ENCODE measurements around the gene CTPS2. TPM values are rescaled to one million over a fixed set of nuclear protein-coding genes. Genes with fewer than 3 reads are reported as not detected.

The CTPS2 gene
- polyA plus RNA-seq, 1 donor = 52.2 TPM

- no peak for DNase-seq
These were observed 145.9 kb downstream of the CTPS2 start for GRCh38 chrX:16566571-16566970.

- no peak for DNase-seq
These were observed 152.3 kb downstream of the CTPS2 start for GRCh38 chrX:16560173-16560572.

DNA sequence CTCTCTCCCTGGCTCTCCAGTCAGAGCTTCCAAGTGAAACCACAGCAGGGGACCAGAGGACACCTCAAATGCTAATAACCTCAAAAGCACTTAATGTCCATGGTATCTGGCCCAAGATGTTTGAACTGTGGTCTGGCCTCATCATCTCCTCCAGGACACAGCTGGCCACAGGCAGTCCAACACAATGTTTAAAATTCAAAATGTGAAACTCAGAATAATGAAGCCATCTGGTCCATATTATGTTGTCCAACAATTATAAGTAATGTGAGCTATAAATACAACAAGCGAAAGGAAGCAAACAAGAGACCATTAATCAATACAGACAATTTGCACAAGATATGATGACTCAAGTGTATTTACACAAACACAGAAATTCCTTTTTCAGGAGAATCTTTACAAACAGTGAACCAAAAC is 153.3 kb downstream of the CTPS2 start:
- DNase-seq = no peak

DNA sequence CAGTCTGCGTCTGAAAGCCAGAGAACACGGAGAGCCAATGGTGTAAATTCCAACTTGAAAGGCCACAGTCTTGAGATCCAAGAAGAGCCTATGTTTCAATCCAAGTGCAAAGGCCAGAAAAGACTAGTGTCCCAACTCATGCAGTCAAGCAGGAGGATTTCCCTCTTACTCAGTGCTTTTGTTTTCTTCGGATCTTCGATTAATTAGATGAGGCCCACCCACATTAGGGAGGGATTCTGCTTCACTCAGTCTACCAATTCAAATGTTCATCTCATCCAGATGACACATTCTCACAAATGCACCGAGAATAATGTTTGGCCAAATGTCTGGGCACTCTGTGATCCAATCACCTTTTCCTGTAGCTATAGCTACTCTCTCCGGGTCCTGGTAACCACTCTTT is 154.0 kb downstream of the CTPS2 start:
- DNase-seq = no peak

GRCh38 chrX:16552546-16552945 is 159.9 kb downstream of the CTPS2 start:
- no peak for DNase-seq

GRCh38 chrX:16547644-16548043 is 164.8 kb downstream of the CTPS2 start:
- DNase-seq = no peak

DNA sequence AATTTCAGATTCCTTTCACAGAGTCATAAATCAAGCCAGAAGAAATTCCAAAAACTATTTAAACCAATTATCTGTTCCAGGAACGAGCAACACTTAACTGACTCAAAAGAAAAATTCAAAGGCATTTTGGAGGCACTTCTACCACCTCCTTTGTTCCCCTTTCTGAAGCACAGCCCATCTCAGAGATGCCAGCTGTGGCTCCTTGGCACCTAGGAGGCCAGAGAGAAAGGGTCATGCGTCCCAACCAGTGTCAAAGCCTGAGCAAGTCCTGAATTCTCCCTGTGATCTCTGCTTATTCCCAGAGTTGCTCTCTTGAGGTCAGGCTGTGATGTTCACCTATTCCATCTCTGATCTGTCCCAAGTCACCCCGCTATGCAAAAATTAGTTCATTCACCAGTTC is 167.5 kb downstream of the CTPS2 start:
- no peak for DNase-seq

Other genes with a start within 250 kb of the CTPS2 start
- not detected for gene S100G, start 62.5 kb downstream of the CTPS2 start, polyA plus RNA-seq (ENCODE audit: insufficient read length)
- gene SYAP1, start 6.9 kb upstream of the CTPS2 start, polyA plus RNA-seq (ENCODE audit: insufficient read length) = 33.6 TPM
- 19.4 TPM for gene TXLNG, start 73.8 kb upstream of the CTPS2 start, polyA plus RNA-seq (ENCODE audit: insufficient read length)
- 265 TPM for gene RBBP7, start 157.7 kb upstream of the CTPS2 start, polyA plus RNA-seq (ENCODE audit: insufficient read length)
- gene REPS2, start 234.0 kb upstream of the CTPS2 start, polyA plus RNA-seq (ENCODE audit: insufficient read length) = 12.1 TPM

Measured in left kidney (tissue), 2 donors.